Measurements from ENCODE around the gene TULP3.

- no peak for TF ChIP-seq ZFP3 (CRISPR knock-in tag; IDR thresholded peaks at IDR 0.05)
- no peak for TF ChIP-seq CREB5 (CRISPR knock-in tag; IDR thresholded peaks at IDR 0.05; ENCODE audit: low read depth)
- no peak for TF ChIP-seq RARB (CRISPR knock-in tag; IDR thresholded peaks at IDR 0.05)
- no peak for TF ChIP-seq SNAI2 (CRISPR knock-in tag; IDR thresholded peaks at IDR 0.05)
- TF ChIP-seq ZFP30 (CRISPR knock-in tag; IDR thresholded peaks at IDR 0.05), result no peak
- TF ChIP-seq OSR1 (CRISPR knock-in tag; IDR thresholded peaks at IDR 0.05), result no peak
- TF ChIP-seq ZNF565 (CRISPR knock-in tag; conservative IDR thresholded peaks at IDR 0.05; ENCODE audit: low read depth), result no peak
- TF ChIP-seq ZNF8 (CRISPR knock-in tag; IDR thresholded peaks at IDR 0.05), result no peak
These were observed 26.5 kb upstream of the TULP3 start for GRCh38 chr12:2864198-2864597.

Data from SK-N-SH treated with all-trans-retinoic acid at 6 μM for 48 hours (cell line).